ENCODE data around the gene POLDIP3.

POLDIP3 gene

GRCh38 chr22:42635531-42635930, 20.8 kb upstream of the POLDIP3 start:
- no peak for TF ChIP-seq FOXP2 (optimal IDR thresholded peaks at IDR 0.05; ENCODE audit: borderline replicate concordance, extremely low read depth, extremely low read length, insufficient read depth)
- no peak for TF ChIP-seq SIN3A (IDR thresholded peaks at IDR 0.05; ENCODE audit: borderline replicate concordance, insufficient read depth, low read length)
- TF ChIP-seq, protein P1, sequence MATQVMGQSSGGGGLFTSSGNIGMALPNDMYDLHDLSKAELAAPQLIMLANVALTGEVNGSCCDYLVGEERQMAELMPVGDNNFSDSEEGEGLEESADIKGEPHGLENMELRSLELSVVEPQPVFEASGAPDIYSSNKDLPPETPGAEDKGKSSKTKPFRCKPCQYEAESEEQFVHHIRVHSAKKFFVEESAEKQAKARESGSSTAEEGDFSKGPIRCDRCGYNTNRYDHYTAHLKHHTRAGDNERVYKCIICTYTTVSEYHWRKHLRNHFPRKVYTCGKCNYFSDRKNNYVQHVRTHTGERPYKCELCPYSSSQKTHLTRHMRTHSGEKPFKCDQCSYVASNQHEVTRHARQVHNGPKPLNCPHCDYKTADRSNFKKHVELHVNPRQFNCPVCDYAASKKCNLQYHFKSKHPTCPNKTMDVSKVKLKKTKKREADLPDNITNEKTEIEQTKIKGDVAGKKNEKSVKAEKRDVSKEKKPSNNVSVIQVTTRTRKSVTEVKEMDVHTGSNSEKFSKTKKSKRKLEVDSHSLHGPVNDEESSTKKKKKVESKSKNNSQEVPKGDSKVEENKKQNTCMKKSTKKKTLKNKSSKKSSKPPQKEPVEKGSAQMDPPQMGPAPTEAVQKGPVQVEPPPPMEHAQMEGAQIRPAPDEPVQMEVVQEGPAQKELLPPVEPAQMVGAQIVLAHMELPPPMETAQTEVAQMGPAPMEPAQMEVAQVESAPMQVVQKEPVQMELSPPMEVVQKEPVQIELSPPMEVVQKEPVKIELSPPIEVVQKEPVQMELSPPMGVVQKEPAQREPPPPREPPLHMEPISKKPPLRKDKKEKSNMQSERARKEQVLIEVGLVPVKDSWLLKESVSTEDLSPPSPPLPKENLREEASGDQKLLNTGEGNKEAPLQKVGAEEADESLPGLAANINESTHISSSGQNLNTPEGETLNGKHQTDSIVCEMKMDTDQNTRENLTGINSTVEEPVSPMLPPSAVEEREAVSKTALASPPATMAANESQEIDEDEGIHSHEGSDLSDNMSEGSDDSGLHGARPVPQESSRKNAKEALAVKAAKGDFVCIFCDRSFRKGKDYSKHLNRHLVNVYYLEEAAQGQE (IDR thresholded peaks at IDR 0.05; ENCODE audit: insufficient read depth in 1 of 2, low read depth in 2 of 2, low read length in 2 of 2) = no peak
- TF ChIP-seq POLR2AphosphoS5 (IDR thresholded peaks at IDR 0.05; ENCODE audit: low read depth, low read length) = no peak
- TF ChIP-seq TAF1 (IDR thresholded peaks at IDR 0.05; ENCODE audit: borderline replicate concordance, insufficient read depth, low read length) = no peak

- no peak for TF ChIP-seq POLR2AphosphoS5 (IDR thresholded peaks at IDR 0.05; ENCODE audit: low read depth, low read length)
- TF ChIP-seq TAF1 (IDR thresholded peaks at IDR 0.05; ENCODE audit: borderline replicate concordance, insufficient read depth, low read length) = no peak
- TF ChIP-seq SIN3A (IDR thresholded peaks at IDR 0.05; ENCODE audit: borderline replicate concordance, insufficient read depth, low read length) = no peak
- TF ChIP-seq, protein P1 (IDR thresholded peaks at IDR 0.05; ENCODE audit: insufficient read depth in 1 of 2, low read depth in 2 of 2, low read length in 2 of 2) = no peak
- TF ChIP-seq FOXP2 (optimal IDR thresholded peaks at IDR 0.05; ENCODE audit: borderline replicate concordance, extremely low read depth, extremely low read length, insufficient read depth) = no peak
Measured at GRCh38 chr22:42633013-42633412, 18.3 kb upstream of the POLDIP3 start.

- TF ChIP-seq FOXP2 (optimal IDR thresholded peaks at IDR 0.05; ENCODE audit: borderline replicate concordance, extremely low read depth, extremely low read length, insufficient read depth) (no peak), TAF1 (IDR thresholded peaks at IDR 0.05; ENCODE audit: borderline replicate concordance, insufficient read depth, low read length) (no peak), POLR2AphosphoS5 (IDR thresholded peaks at IDR 0.05; ENCODE audit: low read depth, low read length) (no peak), SIN3A (IDR thresholded peaks at IDR 0.05; ENCODE audit: borderline replicate concordance, insufficient read depth, low read length) (no peak)
- TF ChIP-seq, protein P1 (IDR thresholded peaks at IDR 0.05; ENCODE audit: insufficient read depth in 1 of 2, low read depth in 2 of 2, low read length in 2 of 2) = no peak
Measured at GRCh38 chr22:42632096-42632495, 17.4 kb upstream of the POLDIP3 start.

DNA sequence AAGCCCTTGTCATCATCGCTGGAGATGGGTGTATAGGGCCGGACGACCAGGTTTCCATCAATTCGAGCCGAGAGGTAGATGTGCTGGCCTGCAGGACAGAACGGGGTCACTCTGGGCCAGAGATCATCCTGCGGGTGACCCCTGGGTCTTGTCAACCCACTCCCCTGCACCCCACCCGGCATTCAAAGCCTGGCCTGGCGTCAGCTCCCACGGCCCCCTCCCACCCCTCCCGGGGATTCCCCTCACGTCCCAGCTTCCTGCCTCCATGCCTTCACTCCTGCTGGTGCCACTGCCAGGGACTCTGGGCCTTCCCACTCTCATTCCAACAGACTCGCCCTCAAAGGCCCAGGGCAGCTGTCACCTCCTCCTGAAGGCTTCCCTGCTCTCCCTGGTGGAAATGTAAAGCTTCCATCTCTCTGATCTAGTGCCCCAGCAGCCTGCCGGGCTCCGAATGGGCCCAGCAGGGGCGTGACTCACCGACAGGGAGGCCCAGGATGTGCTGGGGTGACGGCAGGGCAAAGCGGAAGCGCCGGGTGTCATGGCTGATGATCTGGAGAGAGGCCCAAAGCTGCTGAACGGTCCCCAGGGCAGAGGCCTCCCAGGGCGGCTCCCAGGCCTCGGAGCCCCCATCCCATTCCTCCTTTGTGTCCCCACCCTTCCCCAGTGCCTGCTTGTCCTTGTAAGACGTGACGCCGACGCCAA, 16.4 kb upstream of the POLDIP3 start:
- TF ChIP-seq POLR2AphosphoS5 (IDR thresholded peaks at IDR 0.05; ENCODE audit: low read depth, low read length) (no peak), FOXP2 (optimal IDR thresholded peaks at IDR 0.05; ENCODE audit: borderline replicate concordance, extremely low read depth, extremely low read length, insufficient read depth) (no peak), TAF1 (IDR thresholded peaks at IDR 0.05; ENCODE audit: borderline replicate concordance, insufficient read depth, low read length) (no peak)
- TF ChIP-seq, protein P1 (IDR thresholded peaks at IDR 0.05; ENCODE audit: insufficient read depth in 1 of 2, low read depth in 2 of 2, low read length in 2 of 2) = no peak

Data from PFSK-1 (cell line).